Neural cell (in vitro differentiated cells): Measurements from ENCODE around the gene APOA1. TPM values are rescaled to one million over a fixed set of nuclear protein-coding genes. Genes with fewer than 3 reads are reported as not detected.

Source experiments
- H2AFZ ChIP-seq: fragments of 200-600, 300-800 bp; sonication (generic), shearing (Covaris generic); 2 replicates; pipeline ENCODE4 v1.6.0; 2014; ENCODE audit warnings: low read depth, mild to moderate bottlenecking, antibody characterized with exemption, low read length, moderate library complexity
- H3F3A ChIP-seq: fragments of 200-600 bp; shearing (Covaris generic); 2 replicates; pipeline ENCODE4 v1.6.1; 2016; ENCODE audit warnings: mild to moderate bottlenecking, moderate library complexity, mixed read lengths, antibody characterized with exemption, low read length; ENCODE audit not compliant: insufficient read depth, poor library complexity, severe bottlenecking
- H3K27ac ChIP-seq: fragments of 200-600, 300-800 bp; sonication (generic), shearing (Covaris generic); 2 replicates; pipeline ENCODE4 v1.5.1; 2014; ENCODE audit warnings: mild to moderate bottlenecking, low read length, moderate library complexity
- H3K27me3 ChIP-seq: fragments of 300-800, 200-600 bp; sonication (generic), shearing (Covaris generic); 2 replicates; pipeline ENCODE4 v1.6.0; 2014; ENCODE audit warnings: mild to moderate bottlenecking, low read depth, low read length, moderate library complexity; ENCODE audit not compliant: insufficient read depth
- H3K36me3 ChIP-seq: fragments of 300-800, 200-600 bp; sonication (generic), shearing (Covaris generic); 2 replicates; pipeline ENCODE4 v1.5.1; 2014; ENCODE audit warnings: mild to moderate bottlenecking, antibody characterized with exemption, low read length, moderate library complexity; ENCODE audit not compliant: insufficient read depth
- H3K4me2 ChIP-seq: fragments of 300-800, 200-600 bp; sonication (generic), shearing (Covaris generic); 2 replicates; pipeline ENCODE4 v1.6.0; 2014; ENCODE audit warnings: mild to moderate bottlenecking, low read length
- H3K4me3 ChIP-seq: fragments of 300-800, 200-600 bp; sonication (generic), shearing (Covaris generic); 2 replicates; pipeline ENCODE4 v1.5.1; 2014; ENCODE audit warnings: mild to moderate bottlenecking, low read length, moderate library complexity
- H3K79me2 ChIP-seq: fragments of 200-600 bp; shearing (Covaris generic); replicated peaks from 2 replicates; pipeline ENCODE4 v1.6.0; 2014; ENCODE audit warnings: mild to moderate bottlenecking, low read length, moderate library complexity; ENCODE audit not compliant: insufficient read depth
- H3K9ac ChIP-seq: fragments of 300-800, 200-600 bp; sonication (generic), shearing (Covaris generic); 2 replicates; pipeline ENCODE4 v1.6.1; 2016; ENCODE audit warnings: mild to moderate bottlenecking, low read length, mixed read lengths
- H3K9me2 ChIP-seq: fragments of 200-600 bp; shearing (Covaris generic); 2 replicates; pipeline ENCODE4 v1.6.1; 2016; ENCODE audit warnings: mild to moderate bottlenecking, low read length, mixed read lengths; ENCODE audit not compliant: insufficient read depth
- H3K9me3 ChIP-seq: fragments of 200-600, 300-800 bp; sonication (generic), shearing (Covaris generic); 2 replicates; pipeline ENCODE4 v1.6.1; 2016; ENCODE audit warnings: mild to moderate bottlenecking, mixed run types, low read length, moderate library complexity, mixed read lengths
- H4K20me1 ChIP-seq: fragments of 200-600 bp; shearing (Covaris generic); 2 replicates; pipeline ENCODE4 v1.6.1; 2016; ENCODE audit warnings: mild to moderate bottlenecking, mixed run types; ENCODE audit not compliant: insufficient read depth
- CTCF ChIP-seq: fragments of 450-650 bp; IDR thresholded peaks from 2 replicates; pipeline ENCODE4 v1.5.1; 2014; ENCODE audit warnings: antibody characterized with exemption, mild to moderate bottlenecking, moderate library complexity; ENCODE audit not compliant: poor library complexity, severe bottlenecking
- EP300 ChIP-seq: fragments of 450-650 bp; conservative IDR thresholded peaks from 2 replicates; pipeline ENCODE4 v1.6.1; 2014; ENCODE audit warnings: antibody characterized with exemption, mild to moderate bottlenecking, moderate library complexity; ENCODE audit not compliant: poor library complexity, severe bottlenecking
- EZH2 ChIP-seq: fragments of 200-600, 300-800 bp; shearing (Covaris generic), sonication (generic); IDR thresholded peaks from 2 replicates; pipeline ENCODE4 v1.6.1; 2014; ENCODE audit warnings: antibody characterized with exemption, low read length, borderline replicate concordance, mild to moderate bottlenecking; ENCODE audit not compliant: insufficient read depth, poor library complexity, severe bottlenecking
- MXI1 ChIP-seq: fragments of 450-650 bp; conservative IDR thresholded peaks from 2 replicates; pipeline ENCODE4 v1.6.1; 2014; ENCODE audit warnings: antibody characterized with exemption, mild to moderate bottlenecking; ENCODE audit not compliant: poor library complexity, severe bottlenecking
- POLR2AphosphoS5 ChIP-seq: IDR thresholded peaks from 2 replicates; pipeline ENCODE4 v1.6.1; 2012
- RAD21 ChIP-seq: fragments of 450-650 bp; conservative IDR thresholded peaks from 2 replicates; pipeline ENCODE4 v1.6.1; 2014; ENCODE audit warnings: antibody characterized with exemption, mild to moderate bottlenecking, moderate library complexity
- REST ChIP-seq: IDR thresholded peaks from 2 replicates; pipeline ENCODE4 v1.6.1; 2012; ENCODE audit warnings: borderline replicate concordance
- SMC3 ChIP-seq: fragments of 450-650 bp; conservative IDR thresholded peaks from 2 replicates; pipeline ENCODE4 v1.6.1; 2014; ENCODE audit warnings: antibody characterized with exemption, mild to moderate bottlenecking, moderate library complexity; ENCODE audit not compliant: poor library complexity
- TAF1 ChIP-seq: IDR thresholded peaks from 2 replicates; pipeline ENCODE4 v1.6.1; 2012; ENCODE audit warnings: low read depth
- polyA plus RNA-seq: library from polyadenylated mRNA; depleted of rRNA; stranded (reverse); fragments of >200 nt; gene quantifications from 2 replicates; pipeline ENCODE4 v1.2.3, GENCODE V29; 2014

Gene APOA1
- polyA plus RNA-seq, 1 donor from 2014 or later, result not detected

GRCh38 chr11:116825434-116825833, 12.0 kb downstream of the APOA1 start:
- Histone ChIP-seq H3K79me2 (no peaks in the 10 kb centered on the region), H3K9ac (no peak overlapping the region), H3K4me3 (no peak overlapping the region), H3K9me2 (no peaks in the 10 kb centered on the region), H3F3A (no peaks in the 10 kb centered on the region), H3K27ac (no peak overlapping the region), H3K4me2 (no peak overlapping the region), H3K36me3 (no peaks in the 10 kb centered on the region), H2AFZ (no peak overlapping the region), H4K20me1 (no peaks in the 10 kb centered on the region), H3K27me3 (no peaks in the 10 kb centered on the region), H3K9me3 (no peaks in the 10 kb centered on the region)
- TF ChIP-seq CTCF, result no peak
- no peak for TF ChIP-seq POLR2AphosphoS5
- TF ChIP-seq MXI1, result no peak
- TF ChIP-seq EP300, result no peak
- no peak for TF ChIP-seq TAF1
- no peak for TF ChIP-seq EZH2
- TF ChIP-seq RAD21, result no peak
- no peak for TF ChIP-seq REST
- TF ChIP-seq SMC3, result no peak

- Histone ChIP-seq H3K27ac (no peak within 1 kb of the TSS), H3K4me3 (no peak within 1 kb of the TSS), H3K36me3 (no peaks in the 10 kb centered on the region), H3K9me3 (no peaks in the 10 kb centered on the region), H3K9me2 (no peaks in the 10 kb centered on the region), H3K79me2 (no peaks in the 10 kb centered on the region), H2AFZ (no peak within 1 kb of the TSS), H3F3A (no peaks in the 10 kb centered on the region), H3K9ac (no peak within 1 kb of the TSS), H3K27me3 (no peaks in the 10 kb centered on the region), H3K4me2 (no peak within 1 kb of the TSS), H4K20me1 (no peaks in the 10 kb centered on the region)
- no peak for TF ChIP-seq MXI1
- no peak for TF ChIP-seq TAF1
- no peak for TF ChIP-seq EP300
- TF ChIP-seq REST, result no peak
- no peak for TF ChIP-seq CTCF
- no peak for TF ChIP-seq POLR2AphosphoS5
- no peak for TF ChIP-seq RAD21
- no peak for TF ChIP-seq EZH2
- TF ChIP-seq SMC3, result no peak
Observed at GRCh38 chr11:116823031-116823843, 14.2 kb downstream of the APOA1 start, which contains the start of gene APOA4. Gene APOA4, minus strand, starts transcription at chr11:116823304. Its CDS starts 113 bp downstream, at chr11:116823191.
